Mucosa of rectum (tissue), 2 donors: ENCODE measurements around the gene NPAS3.

Experiments
- H3K27ac ChIP-seq, 2 donors: one replicate each; pipeline ENCODE4 v1.7.0; 2013; ENCODE audit warnings: inconsistent platforms in 2 of 2, low read depth in 2 of 2, low read length in 2 of 2
- H3K27me3 ChIP-seq, 2 donors: one replicate each; pipeline ENCODE4 v1.7.0; 2013; ENCODE audit warnings: low read length in 2 of 2; ENCODE audit not compliant: control insufficient read depth in 2 of 2, insufficient read depth in 2 of 2
- H3K36me3 ChIP-seq, 2 donors: one replicate each; pipeline ENCODE4 v1.7.0; 2013; ENCODE audit warnings: low read length in 2 of 2; ENCODE audit not compliant: control insufficient read depth in 2 of 2, insufficient read depth in 2 of 2
- H3K4me1 ChIP-seq, 2 donors: one replicate each; pipeline ENCODE4 v1.7.0; 2013; ENCODE audit warnings: low read length in 2 of 2, mild to moderate bottlenecking in 1 of 2; ENCODE audit not compliant: control insufficient read depth in 2 of 2, insufficient read depth in 2 of 2
- H3K4me3 ChIP-seq, 2 donors: one replicate each; pipeline ENCODE4 v1.7.0; 2013; ENCODE audit warnings: low read length in 2 of 2
- H3K9ac ChIP-seq, 2 donors: one replicate each; pipeline ENCODE4 v1.7.0; 2013; ENCODE audit warnings: low read length in 2 of 2, low read depth in 1 of 2, mild to moderate bottlenecking in 1 of 2
- H3K9me3 ChIP-seq, 2 donors: one replicate each; pipeline ENCODE4 v1.7.0; 2013; ENCODE audit warnings: low read length in 2 of 2; ENCODE audit not compliant: control insufficient read depth in 2 of 2
- donor health status: healthy.
- donor health status: Normal muscosa, but diverticular disease.

Gene NPAS3

DNA sequence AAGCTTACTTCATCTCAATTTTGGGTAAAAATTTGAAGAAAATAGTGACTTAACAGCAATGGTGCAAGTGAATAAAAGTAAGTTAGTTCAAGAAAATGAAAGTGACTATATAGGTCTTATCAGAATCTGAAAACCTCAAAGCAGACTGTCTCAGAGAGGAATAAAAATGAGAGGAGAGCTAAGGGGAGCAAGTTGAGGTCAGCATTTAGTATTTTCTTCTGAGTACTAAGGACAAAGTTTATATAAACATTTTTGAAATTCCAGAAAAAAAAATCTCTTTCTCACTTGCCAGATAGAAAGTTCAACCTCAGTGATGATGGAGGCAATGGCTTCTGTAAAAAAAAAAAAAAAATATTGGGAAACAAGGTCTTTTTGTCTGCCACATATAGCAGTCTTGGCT is 414.1 kb downstream of the NPAS3 start:
- Histone ChIP-seq H3K4me3 (no peak overlapping the region), H3K36me3 (no peaks in the 10 kb centered on the region), H3K9me3 (no peaks in the 10 kb centered on the region), H3K9ac (no peak overlapping the region), H3K27ac (no peak overlapping the region), H3K4me1 (peaks cover 0 to 1% of the 10 kb centered on the region in 2 donors), H3K27me3 (no peaks in the 10 kb centered on the region)

GRCh38 chr14:33356181-33356580 is 417.5 kb downstream of the NPAS3 start:
- H3K4me1 ChIP-seq, result peaks cover 0 to 3% of the 10 kb centered on the region in 2 donors

GRCh38 chr14:33357225-33358010 is 418.7 kb downstream of the NPAS3 start:
- Histone ChIP-seq H3K27ac (no peak overlapping the region), H3K36me3 (no peaks in the 10 kb centered on the region), H3K9me3 (no peaks in the 10 kb centered on the region)

More at GRCh38 chr14:33356181-33356580, 417.5 kb downstream of the NPAS3 start:
- Histone ChIP-seq H3K9me3 (no peaks in the 10 kb centered on the region), H3K36me3 (no peaks in the 10 kb centered on the region), H3K27me3 (no peaks in the 10 kb centered on the region), H3K4me3 (no peak overlapping the region), H3K27ac (no peak overlapping the region), H3K9ac (no peak overlapping the region)

GRCh38 chr14:33359288-33359881 is 420.7 kb downstream of the NPAS3 start:
- Histone ChIP-seq H3K9ac (no peak overlapping the region), H3K27me3 (no peaks in the 10 kb centered on the region), H3K9me3 (no peaks in the 10 kb centered on the region), H3K36me3 (no peaks in the 10 kb centered on the region), H3K27ac (no peak overlapping the region), H3K4me1 (peaks cover 0 to 3% of the 10 kb centered on the region in 2 donors), H3K4me3 (no peak overlapping the region)

More at GRCh38 chr14:33357225-33358010, 418.7 kb downstream of the NPAS3 start:
- H3K4me1 ChIP-seq, result peaks cover 0 to 3% of the 10 kb centered on the region in 2 donors
- H3K9ac ChIP-seq, result no peak overlapping the region
- peak overlapping the region in 1 of 2 donors; percentile 20 for H3K4me3 ChIP-seq
- no peaks in the 10 kb centered on the region for H3K27me3 ChIP-seq

DNA sequence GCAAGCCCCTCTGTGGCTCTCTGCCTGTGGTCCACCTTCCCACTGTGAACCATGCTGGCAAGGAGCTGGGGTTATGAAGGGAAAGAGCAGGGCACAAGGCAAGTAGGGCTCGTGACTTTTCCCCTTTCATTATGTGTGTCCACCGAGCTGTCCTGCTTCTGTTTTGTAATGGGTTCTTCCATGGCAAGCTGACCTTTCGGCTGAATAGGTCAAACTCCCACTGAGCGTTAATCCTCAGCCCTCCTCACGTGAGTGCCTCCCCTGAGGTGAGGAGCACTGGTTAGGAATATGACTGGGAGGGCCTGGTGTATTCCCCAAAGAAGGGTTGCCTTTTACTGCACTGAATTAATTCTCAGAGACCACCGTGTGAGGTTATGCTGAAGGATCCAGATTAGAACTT is 424.3 kb downstream of the NPAS3 start:
- Histone ChIP-seq H3K27ac (no peak overlapping the region), H3K27me3 (no peaks in the 10 kb centered on the region), H3K9me3 (no peaks in the 10 kb centered on the region), H3K4me3 (no peak overlapping the region), H3K36me3 (no peaks in the 10 kb centered on the region), H3K4me1 (peaks cover 0 to under 1% of the 10 kb centered on the region in 2 donors), H3K9ac (no peak overlapping the region)

DNA sequence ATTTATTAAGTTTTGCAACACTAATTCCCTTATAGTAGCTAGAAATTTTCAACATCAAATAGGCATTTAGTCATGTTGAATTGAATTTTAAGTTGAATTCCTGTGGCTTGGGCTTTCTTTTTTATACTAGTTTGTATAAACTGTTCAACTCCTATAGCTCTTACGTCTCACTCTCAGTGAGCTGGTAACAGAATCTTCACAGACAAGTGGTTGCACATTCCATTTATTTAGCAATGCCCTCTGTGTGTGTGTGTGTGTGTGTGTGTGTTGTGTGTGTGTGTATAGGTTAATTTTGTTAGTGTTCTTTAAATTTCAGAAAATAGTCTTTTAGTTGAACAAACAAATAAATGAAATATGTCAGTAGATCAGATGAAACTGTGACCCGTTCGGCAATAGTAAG is 425.0 kb downstream of the NPAS3 start:
- Histone ChIP-seq H3K9ac (no peak overlapping the region), H3K4me3 (no peak overlapping the region), H3K36me3 (no peaks in the 10 kb centered on the region), H3K4me1 (no peaks in the 10 kb centered on the region), H3K9me3 (no peaks in the 10 kb centered on the region), H3K27me3 (no peaks in the 10 kb centered on the region), H3K27ac (no peak overlapping the region)

DNA sequence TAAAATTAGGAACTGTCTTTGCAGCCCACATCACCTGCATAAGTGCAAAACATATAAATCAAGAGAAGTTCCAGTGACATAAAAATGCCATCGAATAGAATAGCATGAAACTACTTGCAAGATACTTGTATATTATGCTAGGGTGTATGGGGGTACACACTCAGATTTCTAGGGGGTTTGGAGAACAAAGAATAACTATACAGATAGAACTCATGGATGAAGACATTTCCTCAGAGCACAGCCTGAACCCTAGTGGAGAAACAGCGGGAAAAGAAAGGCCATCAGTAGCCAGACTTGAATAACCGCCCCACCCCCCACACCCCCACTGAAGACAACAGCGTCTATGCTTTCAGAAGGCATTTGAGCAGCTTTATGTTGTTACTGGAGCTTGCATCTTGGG is 425.8 kb downstream of the NPAS3 start:
- no peak overlapping the region for H3K9ac ChIP-seq

DNA sequence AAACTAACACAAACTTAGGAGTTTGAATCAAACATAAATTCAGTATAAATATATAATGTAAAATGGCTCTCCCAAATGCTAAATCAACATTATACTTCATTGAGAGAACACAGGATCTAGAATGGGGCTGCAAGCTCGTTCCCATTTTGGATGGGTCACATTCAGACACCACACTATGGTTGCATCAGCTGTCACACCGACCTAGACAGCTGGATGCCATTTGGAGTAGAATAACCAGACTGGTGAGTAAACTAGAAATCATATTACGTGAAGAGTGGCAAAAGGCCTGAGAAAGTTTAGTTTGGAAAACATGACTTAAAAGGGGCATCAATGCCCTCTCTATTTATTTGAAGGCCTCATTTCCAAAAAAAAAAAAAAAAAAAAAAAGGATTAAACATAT is 430.4 kb downstream of the NPAS3 start:
- no peaks in the 10 kb centered on the region for H3K9me3 ChIP-seq
- no peaks in the 10 kb centered on the region for H3K36me3 ChIP-seq
- no peak overlapping the region for H3K4me3 ChIP-seq
- H3K27ac ChIP-seq, result no peak overlapping the region
- no peak overlapping the region for H3K9ac ChIP-seq
- H3K4me1 ChIP-seq, result no peaks in the 10 kb centered on the region
- H3K27me3 ChIP-seq, result no peaks in the 10 kb centered on the region

More for the DNA sequence above, 425.8 kb downstream of the NPAS3 start:
- Histone ChIP-seq H3K27me3 (no peaks in the 10 kb centered on the region), H3K27ac (no peak overlapping the region), H3K4me1 (no peaks in the 10 kb centered on the region), H3K4me3 (no peak overlapping the region), H3K36me3 (no peaks in the 10 kb centered on the region), H3K9me3 (no peaks in the 10 kb centered on the region)

- Histone ChIP-seq H3K9ac (no peak overlapping the region), H3K9me3 (no peaks in the 10 kb centered on the region), H3K4me3 (no peak overlapping the region), H3K27ac (no peak overlapping the region), H3K27me3 (no peaks in the 10 kb centered on the region), H3K36me3 (no peaks in the 10 kb centered on the region), H3K4me1 (no peaks in the 10 kb centered on the region)
Measured at GRCh38 chr14:33369972-33370371, 431.3 kb downstream of the NPAS3 start.

DNA sequence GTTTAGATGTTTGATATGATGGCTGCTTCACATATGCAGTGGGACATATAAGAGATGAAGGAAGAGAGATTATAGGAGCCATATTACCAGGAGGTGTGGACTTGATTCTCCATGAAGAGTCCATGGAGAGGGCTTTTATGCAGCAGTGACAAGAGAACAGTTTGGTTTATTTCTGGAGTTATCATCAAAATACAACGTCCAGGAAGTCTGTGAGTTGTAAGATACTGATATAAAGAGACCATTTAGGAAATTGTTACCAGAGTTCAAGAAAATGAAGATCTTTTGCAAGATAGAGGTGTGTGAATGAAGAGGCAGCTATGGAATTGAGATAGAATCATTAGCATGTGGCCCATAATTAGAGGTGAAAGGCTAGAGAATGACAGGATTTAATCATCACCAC is 431.7 kb downstream of the NPAS3 start:
- H3K36me3 ChIP-seq, result no peaks in the 10 kb centered on the region
- no peaks in the 10 kb centered on the region for H3K4me1 ChIP-seq
- H3K27me3 ChIP-seq, result no peaks in the 10 kb centered on the region
- no peak overlapping the region for H3K27ac ChIP-seq
- no peak overlapping the region for H3K9ac ChIP-seq
- H3K9me3 ChIP-seq, result no peaks in the 10 kb centered on the region
- no peak overlapping the region for H3K4me3 ChIP-seq
